Activated CD8-positive, alpha-beta memory T cell treated with anti-CD3 and anti-CD28 coated beads, Interleukin-2, amount 50 U/mL, for 24 hours (primary cell): Measurements from ENCODE around the gene FAM228A.
"Not testable (repeated sequence)": the region's sequence is repeated elsewhere in the genome, so short reads cannot be mapped to it uniquely, and the experiment has no call there.

Experiments used
- DNase-seq: peaks from one replicate; pipeline ENCODE4 v3.0.0-alpha.2; 2020; ENCODE audit errors: extremely low read depth

FAM228A gene

GRCh38 chr2:24191156-24191555 lies 16.3 kb downstream of the FAM228A start:
- no peak for DNase-seq

- no peak for DNase-seq
These were observed 17.0 kb downstream of the FAM228A start for GRCh38 chr2:24191848-24192247.

GRCh38 chr2:24197213-24197612 lies 22.4 kb downstream of the FAM228A start:
- not testable (repeated sequence) for DNase-seq

GRCh38 chr2:24199968-24200590 lies 25.2 kb downstream of the FAM228A start:
- DNase-seq: no peak

GRCh38 chr2:24200799-24201198 lies 25.9 kb downstream of the FAM228A start:
- no peak for DNase-seq

- DNase-seq: no peak
These were observed 28.4 kb downstream of the FAM228A start for GRCh38 chr2:24203029-24203786.

- DNase-seq: no peak
These were observed 28.9 kb downstream of the FAM228A start for GRCh38 chr2:24203787-24204150.

- no peak for DNase-seq
These were observed 29.7 kb downstream of the FAM228A start for GRCh38 chr2:24204505-24204904.

- no peak for DNase-seq
These were observed 30.3 kb downstream of the FAM228A start for GRCh38 chr2:24205131-24205530.

- DNase-seq: no peak
These were observed 31.4 kb downstream of the FAM228A start for GRCh38 chr2:24206242-24206641.

GRCh38 chr2:24206714-24207113 lies 31.9 kb downstream of the FAM228A start:
- DNase-seq: no peak

- no peak for DNase-seq
These were observed 32.5 kb downstream of the FAM228A start for GRCh38 chr2:24207359-24207758.

GRCh38 chr2:24208490-24208889 lies 33.6 kb downstream of the FAM228A start:
- DNase-seq: no peak

GRCh38 chr2:24209389-24210105 lies 34.7 kb downstream of the FAM228A start:
- DNase-seq: no peak

- no peak for DNase-seq
These were observed 35.2 kb downstream of the FAM228A start for GRCh38 chr2:24210106-24210455.

GRCh38 chr2:24210723-24211122 lies 35.9 kb downstream of the FAM228A start:
- DNase-seq: no peak

- DNase-seq: no peak
These were observed 36.6 kb downstream of the FAM228A start for GRCh38 chr2:24211408-24211807.

GRCh38 chr2:24214880-24215279 lies 40.0 kb downstream of the FAM228A start:
- DNase-seq: no peak

- DNase-seq: no peak
These were observed 45.9 kb downstream of the FAM228A start for GRCh38 chr2:24220554-24221291.

GRCh38 chr2:24221343-24222050 lies 46.6 kb downstream of the FAM228A start:
- DNase-seq: no peak

GRCh38 chr2:24222946-24223345 lies 48.1 kb downstream of the FAM228A start:
- no peak for DNase-seq
